ENCODE data around the gene OTUB1. TPM values are rescaled to one million over a fixed set of nuclear protein-coding genes. Genes with fewer than 3 reads are reported as not detected.

OTUB1 gene
- total RNA-seq, 1 donor from 2014 or later, result 51.3 TPM

- TF ChIP-seq CTCF (IDR thresholded peaks at IDR 0.05) (no peak), EZH2phosphoT487 (IDR thresholded peaks at IDR 0.05) (no peak), EZH2 (IDR thresholded peaks at IDR 0.05) (no peak)
- peaks cover 54% of the 10 kb centered on the region for H4K20me1 ChIP-seq (ENCODE audit: low read depth)
- no peak overlapping the region for H3K27ac ChIP-seq
- H3K9me3 ChIP-seq (ENCODE audit: low read depth), result no peaks in the 10 kb centered on the region
- no peak overlapping the region for H2AFZ ChIP-seq (replicated peaks)
- peaks cover 26% of the 10 kb centered on the region for H3F3A ChIP-seq (ENCODE audit: low read depth)
- Mint-ChIP-seq H3K9me3 (no peaks in the 10 kb centered on the region), H3K4me1 (peaks cover 38% of the 10 kb centered on the region), H3K27ac (no peak overlapping the region), H3K4me3 (no peak overlapping the region), H3K36me3 (no peaks in the 10 kb centered on the region), H3K27me3 (ENCODE audit: insufficient read depth, low read depth) (peaks cover 13% of the 10 kb centered on the region)
- H3K9ac ChIP-seq, result no peak overlapping the region
- H3K4me1 ChIP-seq, result peaks cover 32% of the 10 kb centered on the region
- H3K79me2 ChIP-seq (ENCODE audit: low read depth), result no peaks in the 10 kb centered on the region
- H3K36me3 ChIP-seq, result no peaks in the 10 kb centered on the region
- no peak overlapping the region for H3K4me3 ChIP-seq
- H3K27me3 ChIP-seq, result peaks cover 76% of the 10 kb centered on the region
- no peak for DNase-seq (ENCODE audit: low spot score)
- H3K4me2 ChIP-seq, result no peak overlapping the region
These were observed 52.3 kb downstream of the OTUB1 start for GRCh38 chr11:64038500-64038899.

- H3K9ac ChIP-seq, result no peak overlapping the region
- no peaks in the 10 kb centered on the region for H3K36me3 Mint-ChIP-seq
- H3K9me3 ChIP-seq (ENCODE audit: low read depth), result no peaks in the 10 kb centered on the region
- H4K20me1 ChIP-seq (ENCODE audit: low read depth), result peaks cover 51% of the 10 kb centered on the region
- DNase-seq (ENCODE audit: low spot score), result no peak
- no peak overlapping the region for H2AFZ ChIP-seq (replicated peaks)
- peaks cover 32% of the 10 kb centered on the region for H3K4me1 ChIP-seq
- H3F3A ChIP-seq (ENCODE audit: low read depth), result peaks cover 23% of the 10 kb centered on the region
- no peak overlapping the region for H3K4me2 ChIP-seq
- no peak overlapping the region for H3K4me3 Mint-ChIP-seq
- H3K4me3 ChIP-seq, result no peak overlapping the region
- no peak for TF ChIP-seq EZH2phosphoT487 (IDR thresholded peaks at IDR 0.05)
- TF ChIP-seq EZH2 (IDR thresholded peaks at IDR 0.05), result no peak
- no peak for TF ChIP-seq CTCF (IDR thresholded peaks at IDR 0.05)
- H3K27me3 Mint-ChIP-seq (ENCODE audit: insufficient read depth, low read depth), result peaks cover 10% of the 10 kb centered on the region
- H3K9me3 Mint-ChIP-seq, result no peaks in the 10 kb centered on the region
- H3K4me1 Mint-ChIP-seq, result peaks cover 34% of the 10 kb centered on the region
- H3K27ac ChIP-seq, result no peak overlapping the region
- no peaks in the 10 kb centered on the region for H3K79me2 ChIP-seq (ENCODE audit: low read depth)
- H3K36me3 ChIP-seq, result no peaks in the 10 kb centered on the region
- peaks cover 74% of the 10 kb centered on the region for H3K27me3 ChIP-seq
- no peak overlapping the region for H3K27ac Mint-ChIP-seq
These were observed 52.9 kb downstream of the OTUB1 start for GRCh38 chr11:64039012-64039665.

GRCh38 chr11:64040684-64041322, 54.6 kb downstream of the OTUB1 start:
- H3K27ac ChIP-seq, result no peak overlapping the region
- peaks cover 57% of the 10 kb centered on the region for H3K27me3 ChIP-seq
- no peak overlapping the region for H3K4me3 ChIP-seq
- H2AFZ ChIP-seq (replicated peaks), result no peak overlapping the region
- Mint-ChIP-seq H3K9me3 (no peaks in the 10 kb centered on the region), H3K36me3 (no peaks in the 10 kb centered on the region), H3K4me3 (peak overlapping the region; percentile 55), H3K4me1 (peaks cover 33% of the 10 kb centered on the region), H3K27ac (no peak overlapping the region), H3K27me3 (ENCODE audit: insufficient read depth, low read depth) (peaks cover 10% of the 10 kb centered on the region)
- H4K20me1 ChIP-seq (ENCODE audit: low read depth), result peaks cover 39% of the 10 kb centered on the region
- H3F3A ChIP-seq (ENCODE audit: low read depth), result peaks cover 14% of the 10 kb centered on the region
- no peak overlapping the region for H3K9ac ChIP-seq
- no peaks in the 10 kb centered on the region for H3K36me3 ChIP-seq
- no peak for TF ChIP-seq EZH2 (IDR thresholded peaks at IDR 0.05)
- TF ChIP-seq CTCF (IDR thresholded peaks at IDR 0.05), result peak; percentile 79
- TF ChIP-seq EZH2phosphoT487 (IDR thresholded peaks at IDR 0.05), result no peak
- peaks cover 32% of the 10 kb centered on the region for H3K4me1 ChIP-seq
- DNase-seq (ENCODE audit: low spot score), result peak; percentile 89
- H3K79me2 ChIP-seq (ENCODE audit: low read depth), result no peaks in the 10 kb centered on the region
- H3K4me2 ChIP-seq, result peak overlapping the region; percentile 65
- no peaks in the 10 kb centered on the region for H3K9me3 ChIP-seq (ENCODE audit: low read depth)
